CD14-positive monocyte (primary cell): Measurements from ENCODE around the gene MUC15. TPM values are rescaled to one million over a fixed set of nuclear protein-coding genes. Genes with fewer than 3 reads are reported as not detected.

Experiments
- DNase-seq, 3 donors: peaks; one replicate each; pipeline ENCODE4 v3.0.0-alpha.2; 2011 to 2022
- H2AFZ ChIP-seq: 2 replicates; pipeline ENCODE4 v1.6.0; 2012; ENCODE audit warnings: mild to moderate bottlenecking, low read depth, low read length, inconsistent platforms; ENCODE audit not compliant: insufficient read depth, poor library complexity, severe bottlenecking
- H3K27ac ChIP-seq, 2 donors: 1 replicate in 1 of 2; 2 replicates in 1 of 2; pipeline ENCODE4 v1.5.1; 2012 to 2013; ENCODE audit warnings: low read length in 2 of 2, control low read depth in 1 of 2, inconsistent platforms in 1 of 2, low read depth in 1 of 2, mild to moderate bottlenecking in 1 of 2
- H3K27me3 ChIP-seq, 2 donors: one replicate each; pipeline versions ENCODE4 v1.6.0 to v1.6.1; 2011 to 2013; ENCODE audit warnings: low read length in 2 of 2; ENCODE audit not compliant: control insufficient read depth in 2 of 2, insufficient read depth in 2 of 2
- H3K36me3 ChIP-seq, 2 donors: replicated peaks in 1 of 2; 1 replicate in 1 of 2; 2 replicates in 1 of 2; pipeline versions ENCODE4 v1.5.1 to v1.6.1; 2012 to 2013; ENCODE audit warnings: low read length in 2 of 2, control low read depth in 1 of 2, inconsistent platforms in 1 of 2, mild to moderate bottlenecking in 1 of 2; ENCODE audit not compliant: insufficient read depth in 2 of 2, control insufficient read depth in 1 of 2
- H3K4me1 ChIP-seq, 2 donors: 1 replicate in 1 of 2; 2 replicates in 1 of 2; pipeline versions ENCODE4 v1.5.1 to v1.6.1; 2012 to 2013; ENCODE audit warnings: low read length in 2 of 2, control low read depth in 1 of 2, inconsistent platforms in 1 of 2, mild to moderate bottlenecking in 1 of 2, moderate library complexity in 1 of 2; ENCODE audit not compliant: insufficient read depth in 2 of 2, control insufficient read depth in 1 of 2
- H3K4me2 ChIP-seq: replicated peaks from 2 replicates; pipeline ENCODE3; 2012; ENCODE audit warnings: low read length, moderate library complexity, mild to moderate bottlenecking; ENCODE audit not compliant: poor library complexity, severe bottlenecking; ENCODE audit errors: extremely low read depth
- H3K4me3 ChIP-seq, 3 experiments: fragments of 200-600 bp in 1 of 3; sonication (generic) in 1 of 3; replicated peaks in 1 of 3; 1 replicate in 2 of 3; 2 replicates in 1 of 3; pipeline ENCODE4 v1.5.1; 2011 to 2013; ENCODE audit warnings: low read length in 3 of 3, mild to moderate bottlenecking in 3 of 3, control low read depth in 2 of 3, low read depth in 2 of 3, inconsistent platforms in 1 of 3, moderate library complexity in 1 of 3
- H3K79me2 ChIP-seq: 2 replicates; pipeline ENCODE4 v1.6.0; 2012; ENCODE audit warnings: mild to moderate bottlenecking, control low read depth, inconsistent platforms, low read length, moderate library complexity; ENCODE audit not compliant: insufficient read depth
- H3K9ac ChIP-seq: 2 replicates; pipeline ENCODE4 v1.6.0; 2017; ENCODE audit warnings: low read length, mild to moderate bottlenecking; ENCODE audit not compliant: insufficient read depth, poor library complexity, severe bottlenecking
- H3K9me3 ChIP-seq, 2 donors: replicated peaks in 1 of 2; 1 replicate in 1 of 2; 2 replicates in 1 of 2; pipeline versions ENCODE4 v1.5.1 to v1.6.1; 2012 to 2013; ENCODE audit warnings: low read length in 2 of 2, control low read depth in 1 of 2; ENCODE audit not compliant: control insufficient read depth in 1 of 2, insufficient read depth in 1 of 2
- H4K20me1 ChIP-seq: 2 replicates; pipeline ENCODE4 v1.6.0; 2012; ENCODE audit warnings: mild to moderate bottlenecking, low read length, control low read depth, moderate library complexity; ENCODE audit not compliant: insufficient read depth
- H3K27ac Mint-ChIP-seq, 7 donors: one replicate each; pipeline ENCODE4 v1.8.0; 2020; ENCODE audit warnings: mild to moderate bottlenecking in 7 of 7, mixed read lengths in 7 of 7, moderate library complexity in 6 of 7, inconsistent platforms in 2 of 7
- H3K27me3 Mint-ChIP-seq, 3 donors: one replicate each; pipeline ENCODE4 v1.8.0; 2021 to 2022; ENCODE audit warnings: low read depth in 3 of 3, mild to moderate bottlenecking in 3 of 3, mixed read lengths in 3 of 3, moderate library complexity in 3 of 3, inconsistent platforms in 1 of 3
- H3K36me3 Mint-ChIP-seq, 2 donors: one replicate each; pipeline ENCODE4 v1.8.0; 2020; ENCODE audit warnings: mixed read lengths in 2 of 2, inconsistent platforms in 1 of 2, mild to moderate bottlenecking in 1 of 2
- H3K4me1 Mint-ChIP-seq: one replicate; pipeline ENCODE4 v1.8.0; 2020; ENCODE audit warnings: mild to moderate bottlenecking, mixed read lengths
- H3K4me3 Mint-ChIP-seq, 2 donors: one replicate each; pipeline ENCODE4 v1.8.0; 2020; ENCODE audit warnings: mild to moderate bottlenecking in 2 of 2, mixed read lengths in 2 of 2, moderate library complexity in 1 of 2
- H3K9me3 Mint-ChIP-seq, 7 donors: one replicate each; pipeline ENCODE4 v1.8.0; 2020 to 2022; ENCODE audit warnings: mixed read lengths in 7 of 7, mild to moderate bottlenecking in 6 of 7, moderate library complexity in 6 of 7, inconsistent platforms in 2 of 7
- CTCF ChIP-seq: fragments of 200-600 bp; IDR thresholded peaks from one replicate; pipeline ENCODE4 v1.8.0; 2022; ENCODE audit warnings: antibody characterized with exemption, mild to moderate bottlenecking
- WGBS: methylation state at CpG from one replicate; pipeline ENCODE4 v1.1.5; 2013; ENCODE audit warnings: missing lambda C conversion rate; ENCODE audit not compliant: insufficient coverage; 5-methylcytosine and 5-hydroxymethylcytosine counted together
- intact Hi-C, 2 donors: fragments of 100-400 bp; cut with micrococcal nuclease; formaldehyde crosslinking; loops; one replicate each; pipeline versions ENCODE4 v1.15.0 to v1.15.1; 2023
- polyA plus RNA-seq, 3 donors: library from polyadenylated mRNA; depleted of rRNA in 1 of 3; unstranded in 2 of 3; stranded (reverse) in 1 of 3; fragments of 300-500 nt in 2 of 3; fragments of >200 nt in 1 of 3; fragmentation: Illumina TruSeq in 2 of 3; gene quantifications; 1 replicate in 2 of 3; 2 replicates in 1 of 3; pipeline ENCODE4 v1.2.3, GENCODE V29; 2012 to 2021

The MUC15 gene
- polyA plus RNA-seq, 3 donors, result not detected

GRCh38 chr11:26572770-26573402, 823 bp upstream of the MUC15 start:
- Histone ChIP-seq H3K4me2 (no peak overlapping the region), H3K9ac (no peak overlapping the region), H2AFZ (no peak overlapping the region), H3K27ac (no peak overlapping the region), H3K9me3 (no peaks in the 10 kb centered on the region), H3K79me2 (no peaks in the 10 kb centered on the region), H3K4me3 (no peak overlapping the region), H3K27me3 (no peaks in the 10 kb centered on the region), H3K4me1 (no peaks in the 10 kb centered on the region), H3K36me3 (no peaks in the 10 kb centered on the region), H4K20me1 (no peaks in the 10 kb centered on the region)
- no peak overlapping the region for H3K27ac Mint-ChIP-seq
- H3K4me3 Mint-ChIP-seq, result no peak overlapping the region
- intact Hi-C loops, result no loop called here
- DNase-seq, result no peak
- WGBS, result 81% methylated on average over 8 of the region's 11 CpGs
- TF ChIP-seq CTCF, result no peak
- H3K9me3 Mint-ChIP-seq, result no peaks in the 10 kb centered on the region
- H3K4me1 Mint-ChIP-seq, result no peaks in the 10 kb centered on the region
- H3K36me3 Mint-ChIP-seq, result no peaks in the 10 kb centered on the region
- no peaks in the 10 kb centered on the region for H3K27me3 Mint-ChIP-seq

- H3K27me3 ChIP-seq, result no peaks in the 10 kb centered on the region
- TF ChIP-seq CTCF, result no peak
- H3K9me3 ChIP-seq, result no peaks in the 10 kb centered on the region
- no peak overlapping the region for H3K4me3 ChIP-seq
- no peak overlapping the region for H2AFZ ChIP-seq
- no peak for DNase-seq
- H3K4me2 ChIP-seq, result no peak overlapping the region
- no peaks in the 10 kb centered on the region for H4K20me1 ChIP-seq
- Mint-ChIP-seq H3K9me3 (peaks cover 0 to 2% (median 0%) of the 10 kb centered on the region in 7 donors), H3K27me3 (no peaks in the 10 kb centered on the region), H3K4me1 (no peaks in the 10 kb centered on the region), H3K4me3 (no peak overlapping the region), H3K27ac (no peak overlapping the region), H3K36me3 (no peaks in the 10 kb centered on the region)
- H3K36me3 ChIP-seq, result no peaks in the 10 kb centered on the region
- no peak overlapping the region for H3K9ac ChIP-seq
- no peaks in the 10 kb centered on the region for H3K4me1 ChIP-seq
- no CpG with 5 or more reads among the region's 2 CpGs for WGBS
- no peaks in the 10 kb centered on the region for H3K79me2 ChIP-seq
- H3K27ac ChIP-seq, result no peak overlapping the region
- intact Hi-C loops, result no loop called here
Observed at GRCh38 chr11:26569646-26570045, 2.4 kb downstream of the MUC15 start.
